Myocyte (in vitro differentiated cells): Measurements from ENCODE around the gene MEA1. TPM values are rescaled to one million over a fixed set of nuclear protein-coding genes. Genes with fewer than 3 reads are reported as not detected.
"Not testable (repeated sequence)": the region's sequence is repeated elsewhere in the genome, so short reads cannot be mapped to it uniquely, and the experiment has no call there.

Source experiments
- DNase-seq: peaks from one replicate; pipeline ENCODE4 v3.0.0-alpha.2; 2012; ENCODE audit warnings: low read depth
- total RNA-seq: library from RNA; depleted of rRNA; stranded (reverse); fragments of >200 nt; gene quantifications from 2 replicates; pipeline ENCODE4 v1.2.3, GENCODE V29; 2014

The MEA1 gene
- total RNA-seq, 1 donor from 2014 or later = 33.6 TPM

GRCh38 chr6:43013097-43013842, 476 bp downstream of the MEA1 start:
- no peak for DNase-seq

GRCh38 chr6:43012364-43012763, 1.4 kb downstream of the MEA1 start:
- DNase-seq = no peak

- DNase-seq = no peak
These were observed 2.5 kb downstream of the MEA1 start for GRCh38 chr6:43011207-43011606.

DNA sequence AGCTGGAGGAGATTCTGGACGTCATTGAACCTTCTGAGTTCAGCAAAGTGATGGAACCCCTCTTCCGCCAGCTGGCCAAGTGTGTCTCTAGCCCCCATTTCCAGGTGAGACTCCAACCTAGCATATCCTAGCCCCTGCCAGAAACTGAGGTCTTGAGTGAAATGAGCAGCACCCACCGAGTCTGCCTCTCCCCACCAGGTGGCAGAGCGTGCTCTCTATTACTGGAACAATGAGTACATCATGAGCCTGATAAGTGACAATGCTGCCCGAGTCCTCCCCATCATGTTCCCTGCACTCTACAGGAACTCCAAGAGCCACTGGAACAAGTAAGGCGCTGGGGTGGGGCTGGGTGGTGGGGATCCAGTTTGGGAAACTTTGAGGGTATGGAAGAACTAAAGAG, 4.6 kb downstream of the MEA1 start:
- DNase-seq = peak; percentile 49

GRCh38 chr6:43007126-43007525, 6.6 kb downstream of the MEA1 start:
- no peak for DNase-seq

GRCh38 chr6:43006251-43006650, 7.5 kb downstream of the MEA1 start:
- no peak for DNase-seq

DNA sequence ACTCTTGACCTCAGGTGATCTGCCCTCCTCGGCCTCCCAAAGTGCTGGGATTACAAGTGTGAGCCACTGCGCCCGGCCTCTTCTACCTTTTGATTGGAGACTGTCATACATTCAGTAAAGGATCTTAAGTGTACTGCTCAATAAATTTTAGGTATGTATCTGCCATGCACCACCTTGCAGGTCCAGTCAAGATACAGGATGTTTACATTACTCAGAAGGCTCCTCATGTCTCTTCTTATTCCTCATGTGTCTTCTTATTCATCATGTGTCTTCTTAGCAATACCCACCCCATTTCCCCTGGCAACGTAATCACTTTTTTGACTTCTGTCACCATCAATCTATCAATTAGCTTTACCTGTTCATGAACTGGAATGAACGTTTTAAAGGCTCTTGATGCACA, 7.9 kb downstream of the MEA1 start:
- DNase-seq = no peak

- DNase-seq = no peak
These were observed 11.9 kb downstream of the MEA1 start for GRCh38 chr6:43001843-43002242.

DNA sequence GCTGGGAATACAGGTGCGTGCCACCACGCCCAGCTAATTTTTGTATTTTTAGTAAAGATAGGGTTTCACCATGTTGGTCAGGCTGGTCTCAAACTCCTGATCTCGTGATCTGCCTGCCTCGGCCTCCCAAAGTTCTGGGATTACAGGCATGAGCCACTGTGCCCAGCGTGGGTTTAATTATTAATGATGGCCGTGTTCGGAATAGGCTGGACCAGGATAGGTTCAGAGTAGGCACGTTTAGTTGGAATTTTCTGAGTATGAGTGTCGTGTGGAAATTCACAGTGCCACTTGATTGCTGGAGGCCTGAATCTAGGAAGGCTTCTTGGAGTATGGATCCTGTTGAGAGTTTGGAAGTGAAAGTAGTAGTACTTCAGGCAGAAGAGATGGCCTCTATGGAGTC, 15.5 kb downstream of the MEA1 start:
- DNase-seq = not testable (repeated sequence)

- no peak for DNase-seq
These were observed 17.2 kb downstream of the MEA1 start for GRCh38 chr6:42996513-42996912.

DNA sequence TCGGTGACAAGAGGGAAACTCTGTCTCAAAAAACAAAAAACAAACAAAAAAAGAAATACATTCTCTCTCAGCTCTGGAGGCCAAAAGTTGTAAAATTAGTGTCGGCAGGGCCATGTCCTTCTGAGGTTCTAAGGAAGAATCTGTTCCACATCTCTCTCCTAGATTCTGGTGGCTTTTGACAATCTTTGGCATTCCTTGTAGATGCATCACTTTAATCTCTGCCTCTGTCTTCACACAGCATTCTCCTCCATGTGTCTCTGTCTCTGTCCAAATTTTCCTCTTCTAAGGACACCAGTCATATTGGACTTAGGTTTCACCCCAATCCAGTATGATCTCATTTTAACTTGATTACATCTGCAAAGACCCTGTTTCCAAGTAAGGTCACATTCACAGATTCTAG, 20.3 kb downstream of the MEA1 start:
- no peak for DNase-seq

GRCh38 chr6:42989923-42990322, 23.8 kb downstream of the MEA1 start:
- no peak for DNase-seq

- peak; percentile 88 for DNase-seq
These were observed 25.2 kb downstream of the MEA1 start for GRCh38 chr6:42988486-42989020.

- no peak for DNase-seq
These were observed 26.0 kb downstream of the MEA1 start for GRCh38 chr6:42987533-42988451.

DNA sequence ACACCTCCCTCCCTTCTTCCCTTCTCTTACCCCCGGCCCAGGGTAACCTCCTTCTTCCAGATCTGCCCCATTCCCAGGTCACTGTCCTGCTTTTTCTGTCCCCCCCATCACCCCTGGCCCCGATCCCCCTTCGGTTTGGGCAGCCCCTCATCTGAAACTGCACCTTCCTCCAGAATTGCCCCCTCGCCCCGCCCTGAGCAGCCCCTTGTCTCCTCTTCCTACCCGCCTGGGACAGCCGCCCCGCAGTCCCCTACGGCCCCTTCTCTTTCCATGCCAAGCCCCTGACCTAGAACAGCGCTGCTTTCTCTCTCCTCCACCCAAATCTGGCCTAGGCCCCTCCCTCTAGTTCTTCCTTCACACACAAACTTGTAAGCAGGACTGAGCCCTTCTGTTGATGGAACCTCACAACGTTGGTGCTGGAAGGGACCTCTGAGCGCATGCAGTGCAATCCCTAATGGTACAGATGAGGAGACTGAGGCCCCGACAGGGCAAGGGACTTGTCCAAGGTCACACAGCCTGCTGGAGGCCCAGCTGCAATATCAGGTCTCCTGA, 28.7 kb downstream of the MEA1 start:
- DNase-seq = peak; percentile 23

DNA sequence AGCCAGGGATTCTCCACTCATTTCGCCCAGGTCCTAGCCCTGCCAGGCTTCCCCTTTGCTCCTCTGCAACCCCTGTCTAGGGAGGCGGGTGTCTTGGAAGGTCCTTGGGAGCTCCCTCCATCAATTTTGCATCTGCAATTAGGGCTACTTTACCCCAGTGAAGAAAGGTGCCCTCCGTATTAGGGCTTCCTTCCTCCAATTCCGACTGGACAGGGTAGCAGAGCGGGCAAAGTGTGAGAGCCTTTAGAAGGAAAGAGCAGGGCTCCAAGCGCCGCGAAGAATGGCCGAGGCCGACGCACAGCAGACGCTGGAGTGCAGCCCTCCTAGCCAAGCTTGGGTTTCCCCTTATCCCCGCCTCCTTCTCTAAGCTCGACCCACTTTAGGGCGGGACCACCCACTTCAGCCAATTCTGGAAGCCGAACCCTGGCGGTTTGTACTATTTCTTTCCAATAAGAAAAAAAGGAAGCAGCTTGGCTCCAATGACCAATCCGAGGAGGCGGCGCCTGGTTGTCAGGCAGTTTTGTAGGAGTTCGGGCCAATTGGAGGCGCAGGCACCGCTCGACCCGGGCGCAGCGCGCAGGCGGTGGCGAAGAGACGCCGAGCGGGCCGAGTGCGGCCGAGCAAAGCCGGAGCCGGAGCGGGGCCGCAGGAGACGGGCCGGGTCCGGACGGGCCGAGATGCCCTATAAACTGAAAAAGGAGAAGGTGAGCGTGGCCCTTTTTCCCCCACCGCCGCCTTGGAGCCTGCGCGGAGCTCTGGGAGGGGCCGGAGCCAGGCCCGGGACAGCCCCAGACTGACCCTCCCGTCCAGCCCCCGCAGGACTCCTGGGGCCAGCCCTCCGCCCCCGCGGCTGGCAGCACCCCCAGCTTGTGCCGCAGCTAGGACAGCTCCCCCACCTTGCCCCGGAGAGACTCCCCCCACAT, 29.5 kb downstream of the MEA1 start, which contains the start of gene PPP2R5D:
PPP2R5D (plus strand) TSS at position 570 of the 923 bp plus-strand sequence; CDS start at position 678, 108 bp downstream.
- DNase-seq = peak; percentile 100

- DNase-seq = no peak
These were observed 31.9 kb downstream of the MEA1 start for GRCh38 chr6:42981836-42982235.

DNA sequence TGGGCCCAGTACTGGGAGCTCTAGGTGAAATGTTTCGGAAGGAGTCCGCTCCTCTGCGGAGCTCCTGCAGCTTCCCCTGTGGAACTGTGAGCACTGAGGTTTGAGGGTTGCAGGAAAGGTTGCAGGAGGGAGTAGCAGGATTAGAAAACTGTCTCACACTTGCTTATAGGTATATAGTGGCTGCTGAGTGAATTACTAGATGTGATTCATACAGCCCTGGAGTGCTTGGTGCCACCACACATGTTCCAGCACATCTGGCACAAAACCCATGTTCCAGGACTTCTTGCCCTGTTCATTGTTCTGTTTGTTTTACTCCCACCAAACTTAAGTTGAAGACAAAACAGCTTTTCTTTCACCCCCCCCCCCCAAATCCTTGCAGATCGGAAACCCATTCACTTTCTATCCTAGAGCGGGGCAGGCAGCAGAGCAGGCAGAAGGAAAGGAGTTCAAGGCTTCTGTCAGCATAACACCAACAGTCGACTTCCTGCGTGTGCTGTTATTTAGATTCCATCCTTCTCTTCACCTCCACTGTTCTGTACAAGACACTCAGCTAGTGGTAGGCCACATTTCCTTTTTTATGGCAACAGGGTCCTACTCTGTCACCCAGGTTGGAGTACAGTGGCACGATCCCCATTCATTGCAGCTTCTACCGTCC, 34.1 kb downstream of the MEA1 start:
- DNase-seq = no peak

DNA sequence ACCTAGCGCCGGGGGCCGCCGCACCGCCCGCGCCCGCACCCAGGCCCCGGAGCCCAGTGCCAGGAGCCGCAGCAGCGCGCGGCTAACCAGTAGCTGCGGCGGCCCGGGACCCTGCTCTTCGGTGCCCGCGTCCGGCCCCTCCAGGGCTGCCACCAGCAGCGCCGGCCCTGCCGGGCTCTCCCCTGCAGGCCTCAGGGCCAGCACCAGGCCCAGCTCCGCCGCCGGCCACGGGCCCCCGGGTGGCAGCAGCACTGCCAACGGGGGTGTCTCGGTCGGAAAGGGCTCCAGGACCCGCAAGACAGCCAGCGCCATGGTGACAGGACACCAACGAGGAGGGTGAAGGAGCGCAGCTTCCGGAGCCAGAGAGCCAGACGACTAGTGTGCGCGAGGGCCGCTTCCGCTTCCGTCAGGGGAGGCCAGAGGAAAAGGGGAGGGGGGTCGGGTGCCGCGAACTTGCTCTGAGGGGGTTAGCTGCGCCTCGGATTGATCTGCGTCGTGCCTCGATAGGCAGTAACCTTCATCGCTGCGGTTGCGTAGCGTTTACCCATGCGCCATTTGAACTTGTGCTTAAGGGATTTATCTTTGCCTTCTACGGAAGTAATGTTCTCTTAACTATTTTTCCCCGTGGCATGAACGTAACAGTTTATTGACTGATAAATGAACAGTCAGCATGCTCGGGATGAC, 34.8 kb downstream of the MEA1 start, which contains the start of gene PEX6:
PEX6 (minus strand) TSS at position 343 of the 684 bp plus-strand sequence; CDS start at position 312, 31 bp downstream.
- DNase-seq = peak; percentile 84
